22Rv1 (cell line): ENCODE measurements around the gene CD164L2.

Experiments
- CTCF ChIP-seq: fragments of 450-650 bp; IDR thresholded peaks from 2 replicates; pipeline ENCODE4 v1.5.1; 2017; ENCODE audit warnings: mild to moderate bottlenecking
- ZFX ChIP-seq: fragments of 450-650 bp; IDR thresholded peaks from 2 replicates; pipeline ENCODE4 v1.6.1; 2017; ENCODE audit warnings: antibody characterized with exemption, borderline replicate concordance

DNA sequence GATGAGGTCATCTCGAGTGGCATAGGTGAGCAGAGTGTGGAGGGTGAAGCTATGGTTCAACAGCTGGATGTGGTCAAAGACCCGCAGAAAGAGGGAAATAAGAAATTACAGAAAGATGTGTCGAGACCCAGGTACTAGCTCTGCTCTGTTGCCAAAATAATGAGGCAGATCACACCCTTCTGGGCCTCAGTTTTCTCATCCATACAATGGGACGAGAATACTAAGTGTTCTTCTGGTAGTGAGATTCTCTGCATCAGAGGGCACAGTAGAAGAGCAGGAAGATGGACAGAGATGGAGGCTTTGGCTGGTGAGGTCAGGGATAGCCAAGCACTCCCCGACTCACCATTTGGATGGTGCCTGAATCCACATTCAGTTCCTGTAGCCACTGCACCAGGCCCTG is 27.4 kb downstream of the CD164L2 start:
- TF ChIP-seq CTCF (no peak), ZFX (no peak)
